ENCODE measurements around the gene CAV2.

- TF ChIP-seq, protein P1, sequence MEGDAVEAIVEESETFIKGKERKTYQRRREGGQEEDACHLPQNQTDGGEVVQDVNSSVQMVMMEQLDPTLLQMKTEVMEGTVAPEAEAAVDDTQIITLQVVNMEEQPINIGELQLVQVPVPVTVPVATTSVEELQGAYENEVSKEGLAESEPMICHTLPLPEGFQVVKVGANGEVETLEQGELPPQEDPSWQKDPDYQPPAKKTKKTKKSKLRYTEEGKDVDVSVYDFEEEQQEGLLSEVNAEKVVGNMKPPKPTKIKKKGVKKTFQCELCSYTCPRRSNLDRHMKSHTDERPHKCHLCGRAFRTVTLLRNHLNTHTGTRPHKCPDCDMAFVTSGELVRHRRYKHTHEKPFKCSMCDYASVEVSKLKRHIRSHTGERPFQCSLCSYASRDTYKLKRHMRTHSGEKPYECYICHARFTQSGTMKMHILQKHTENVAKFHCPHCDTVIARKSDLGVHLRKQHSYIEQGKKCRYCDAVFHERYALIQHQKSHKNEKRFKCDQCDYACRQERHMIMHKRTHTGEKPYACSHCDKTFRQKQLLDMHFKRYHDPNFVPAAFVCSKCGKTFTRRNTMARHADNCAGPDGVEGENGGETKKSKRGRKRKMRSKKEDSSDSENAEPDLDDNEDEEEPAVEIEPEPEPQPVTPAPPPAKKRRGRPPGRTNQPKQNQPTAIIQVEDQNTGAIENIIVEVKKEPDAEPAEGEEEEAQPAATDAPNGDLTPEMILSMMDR (IDR thresholded peaks at IDR 0.05; ENCODE audit: low read length) = no peak
- TF ChIP-seq EZH2 (IDR thresholded peaks at IDR 0.05; ENCODE audit: borderline replicate concordance, low read length) = no peak
Measured at GRCh38 chr7:116545411-116545993, 46.0 kb downstream of the CAV2 start.
